ACC112 (cell line): Measurements from ENCODE around the gene MAP2K4.
"Not testable (repeated sequence)": the region's sequence is repeated elsewhere in the genome, so short reads cannot be mapped to it uniquely, and the experiment has no call there.

Experiments used
- H2AFZ ChIP-seq: fragments of 200-600 bp; sonication (generic); one replicate; pipeline ENCODE4 v1.6.0; 2017; ENCODE audit warnings: antibody characterized with exemption, low read length; ENCODE audit not compliant: unreplicated experiment
- H3K27ac ChIP-seq: fragments of 200-600 bp; sonication (generic); 2 replicates; pipeline ENCODE4 v1.5.1; 2014; ENCODE audit warnings: low read depth, mild to moderate bottlenecking, antibody characterized with exemption, low read length, moderate library complexity
- H3K27me3 ChIP-seq: fragments of 200-600 bp; sonication (generic); 2 replicates; pipeline ENCODE4 v1.6.1; 2014; ENCODE audit warnings: mild to moderate bottlenecking, antibody characterized with exemption, low read length, moderate library complexity, mixed read lengths; ENCODE audit not compliant: insufficient read depth
- H3K36me3 ChIP-seq: fragments of 200-600 bp; sonication (generic); 2 replicates; pipeline ENCODE4 v1.6.1; 2016; ENCODE audit warnings: mild to moderate bottlenecking, antibody characterized with exemption, low read length, moderate library complexity, mixed read lengths; ENCODE audit not compliant: insufficient read depth
- H3K4me1 ChIP-seq: fragments of 200-600 bp; sonication (generic); one replicate; pipeline ENCODE4 v1.6.1; 2016; ENCODE audit warnings: low read length, mixed read lengths; ENCODE audit not compliant: insufficient read depth, unreplicated experiment, control insufficient read depth
- H3K4me3 ChIP-seq: fragments of 200-600 bp; sonication (generic); 2 replicates; pipeline ENCODE4 v1.5.1; 2014; ENCODE audit warnings: mild to moderate bottlenecking, low read depth, low read length
- H3K79me2 ChIP-seq: fragments of 200-600 bp; sonication (generic); one replicate; pipeline ENCODE4 v1.6.0; 2016; ENCODE audit warnings: low read length; ENCODE audit not compliant: control insufficient read depth, unreplicated experiment, insufficient read depth

Gene MAP2K4

DNA sequence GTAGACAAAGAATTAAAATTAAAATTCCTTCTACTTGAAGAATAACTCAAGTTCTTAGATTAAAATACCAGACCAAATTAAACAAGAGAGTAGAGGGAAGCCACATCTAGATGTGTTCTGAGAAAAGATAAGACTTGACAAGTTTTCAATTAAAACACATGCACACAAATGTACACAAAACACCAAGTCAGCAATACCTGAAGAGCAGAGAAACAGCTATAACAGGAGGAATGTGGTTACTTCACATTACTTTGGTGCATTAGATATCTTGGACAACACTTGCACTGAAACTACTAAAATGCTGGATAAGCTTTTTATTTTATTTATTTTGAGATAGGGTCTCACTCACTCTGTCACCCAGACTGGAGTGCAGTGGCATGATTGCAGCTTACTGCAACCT lies 113.9 kb downstream of the MAP2K4 start:
- H3K4me3 ChIP-seq, result no peak overlapping the region
- H3K79me2 ChIP-seq, result no peaks in the 10 kb centered on the region
- H2AFZ ChIP-seq, result no peak overlapping the region
- peaks cover 32% of the 10 kb centered on the region for H3K36me3 ChIP-seq
- H3K27ac ChIP-seq, result no peak overlapping the region
- H3K4me1 ChIP-seq, result no peaks in the 10 kb centered on the region
- no peaks in the 10 kb centered on the region for H3K27me3 ChIP-seq

DNA sequence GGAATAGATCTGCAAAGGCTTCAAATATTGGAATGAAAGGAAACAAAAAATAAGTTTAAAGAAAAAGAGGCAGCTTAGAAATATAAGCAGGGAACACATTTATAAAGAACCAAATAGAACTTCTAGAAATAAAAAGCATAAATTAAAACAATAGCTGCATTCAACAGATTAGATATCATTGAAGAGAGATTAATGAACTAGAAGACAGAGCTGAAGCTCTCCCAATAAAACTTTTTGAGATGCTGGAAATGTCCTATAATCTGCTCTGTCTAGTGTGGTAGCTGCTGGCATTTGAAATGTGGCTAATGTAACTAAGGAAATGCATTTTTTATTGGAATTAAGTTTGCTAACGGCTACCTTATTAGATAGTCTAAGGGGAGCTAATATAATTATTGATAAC lies 115.6 kb downstream of the MAP2K4 start:
- Histone ChIP-seq H3K36me3 (peaks cover 41% of the 10 kb centered on the region), H2AFZ (no peak overlapping the region), H3K4me1 (no peaks in the 10 kb centered on the region), H3K27ac (no peak overlapping the region), H3K27me3 (no peaks in the 10 kb centered on the region), H3K79me2 (no peaks in the 10 kb centered on the region), H3K4me3 (no peak overlapping the region)

- Histone ChIP-seq H3K27me3 (no peaks in the 10 kb centered on the region), H3K79me2 (no peaks in the 10 kb centered on the region), H3K36me3 (peaks cover 42% of the 10 kb centered on the region), H3K4me3 (no peak overlapping the region), H2AFZ (no peak overlapping the region), H3K27ac (no peak overlapping the region), H3K4me1 (no peaks in the 10 kb centered on the region)
These were observed 116.0 kb downstream of the MAP2K4 start for GRCh38 chr17:12136646-12137045.

DNA sequence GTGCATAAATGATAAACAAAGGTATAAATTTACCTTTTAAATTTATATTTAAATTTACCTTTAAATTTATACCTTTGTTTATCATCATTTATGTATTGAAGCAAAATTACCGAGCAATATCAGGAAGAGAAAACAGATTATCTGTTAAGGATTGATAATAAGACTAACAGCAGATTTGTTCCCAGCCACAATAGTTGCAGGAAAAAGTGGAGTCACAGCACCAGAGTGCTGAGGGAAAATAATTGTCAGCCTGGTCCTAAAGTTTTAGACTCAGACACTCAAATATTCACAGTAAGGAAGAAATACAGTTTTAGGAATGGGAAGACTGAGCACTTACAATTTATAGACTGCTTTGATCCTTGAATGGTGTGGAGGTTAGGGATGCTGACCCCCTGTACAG lies 117.2 kb downstream of the MAP2K4 start:
- Histone ChIP-seq H3K27ac (no peak overlapping the region), H3K4me3 (no peak overlapping the region), H3K36me3 (peaks cover 36% of the 10 kb centered on the region), H3K4me1 (no peaks in the 10 kb centered on the region), H2AFZ (no peak overlapping the region), H3K27me3 (no peaks in the 10 kb centered on the region), H3K79me2 (no peaks in the 10 kb centered on the region)

- Histone ChIP-seq H2AFZ (no peak overlapping the region), H3K4me3 (no peak overlapping the region), H3K27me3 (no peaks in the 10 kb centered on the region), H3K79me2 (no peaks in the 10 kb centered on the region), H3K36me3 (peaks cover 37% of the 10 kb centered on the region), H3K27ac (no peak overlapping the region), H3K4me1 (no peaks in the 10 kb centered on the region)
These were observed 120.0 kb downstream of the MAP2K4 start for GRCh38 chr17:12140685-12141084.

DNA sequence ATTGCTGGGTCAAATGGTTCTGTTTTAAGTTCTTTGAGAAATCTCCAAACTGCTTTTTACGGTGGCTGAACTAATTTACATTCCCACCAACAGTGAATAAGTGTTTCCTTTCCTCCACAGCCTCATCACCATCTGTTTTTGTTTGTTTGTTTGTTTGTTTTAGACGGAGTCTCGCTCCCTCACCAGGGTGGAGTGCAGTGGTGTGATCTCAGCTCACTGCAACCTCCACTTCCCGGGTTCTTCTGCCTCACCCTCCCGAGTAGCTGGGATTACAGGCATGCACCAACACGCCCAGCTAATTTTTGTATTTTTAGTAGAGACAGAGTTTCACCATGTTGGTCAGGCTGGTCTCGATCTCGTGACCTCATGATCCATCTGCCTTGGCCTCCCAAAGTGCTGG lies 141.5 kb downstream of the MAP2K4 start:
- not testable (repeated sequence) for H2AFZ ChIP-seq, H3K27ac ChIP-seq, H3K4me1 ChIP-seq, H3K79me2 ChIP-seq, H3K4me3 ChIP-seq, H3K27me3 ChIP-seq, H3K36me3 ChIP-seq

DNA sequence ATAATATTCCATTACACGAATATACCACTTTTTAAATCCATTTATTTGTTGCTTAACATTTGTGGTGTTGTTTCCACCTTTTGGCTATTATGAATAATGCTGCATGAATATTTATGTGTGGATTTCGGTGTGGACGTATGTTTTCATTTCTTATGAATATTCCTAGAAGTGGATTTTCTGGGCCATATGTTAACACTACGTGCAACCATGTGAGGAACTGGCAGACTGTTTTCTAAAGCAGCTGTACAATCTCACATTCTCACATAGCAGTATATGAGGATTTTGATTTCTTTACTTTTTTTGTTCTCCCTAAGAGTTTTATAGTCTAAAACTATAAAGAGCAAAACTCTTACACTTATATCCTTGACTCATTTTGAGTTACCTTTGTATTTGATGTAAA lies 143.4 kb downstream of the MAP2K4 start:
- no peaks in the 10 kb centered on the region for H3K4me1 ChIP-seq
- no peaks in the 10 kb centered on the region for H3K79me2 ChIP-seq
- H3K36me3 ChIP-seq, result no peaks in the 10 kb centered on the region
- no peaks in the 10 kb centered on the region for H3K27me3 ChIP-seq
- no peak overlapping the region for H3K4me3 ChIP-seq
- H2AFZ ChIP-seq, result no peak overlapping the region
- H3K27ac ChIP-seq, result no peak overlapping the region

DNA sequence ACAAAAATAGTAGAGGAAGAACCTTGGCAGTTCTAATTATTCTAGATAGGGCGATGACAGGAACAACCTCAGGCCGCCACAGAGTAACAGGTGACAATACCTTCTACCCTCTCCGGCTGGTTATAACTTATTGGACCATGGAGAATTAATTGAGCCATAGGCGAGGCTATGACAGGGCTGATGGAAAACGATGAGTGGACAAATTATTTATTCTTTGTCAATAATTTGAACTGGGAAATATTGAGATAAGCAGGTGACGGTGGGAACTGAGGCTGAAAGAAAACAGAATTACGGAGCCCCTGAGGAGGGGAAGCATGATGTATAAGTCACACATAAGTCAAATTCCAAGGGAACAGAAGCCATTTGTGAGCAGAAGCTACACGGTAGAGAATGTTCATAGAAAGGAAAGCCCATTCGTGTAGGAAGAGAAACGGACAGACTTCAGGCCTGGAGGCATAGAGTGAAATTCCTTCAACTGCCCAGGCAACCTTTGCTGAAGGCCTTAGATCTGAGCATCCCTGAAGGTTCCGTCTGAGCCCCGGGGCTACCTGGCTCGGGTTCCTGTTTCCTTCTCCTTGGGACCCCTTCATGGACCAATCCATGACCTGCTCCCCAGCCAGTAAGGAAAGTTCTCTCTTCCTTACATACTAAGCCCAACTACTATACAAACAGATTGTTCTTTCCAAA lies 158.1 kb downstream of the MAP2K4 start:
- no peak overlapping the region for H3K27ac ChIP-seq
- no peaks in the 10 kb centered on the region for H3K36me3 ChIP-seq
- H3K27me3 ChIP-seq, result no peaks in the 10 kb centered on the region
- H3K4me1 ChIP-seq, result no peaks in the 10 kb centered on the region
- no peak overlapping the region for H3K4me3 ChIP-seq
- H3K79me2 ChIP-seq, result no peaks in the 10 kb centered on the region
- H2AFZ ChIP-seq, result no peak overlapping the region

DNA sequence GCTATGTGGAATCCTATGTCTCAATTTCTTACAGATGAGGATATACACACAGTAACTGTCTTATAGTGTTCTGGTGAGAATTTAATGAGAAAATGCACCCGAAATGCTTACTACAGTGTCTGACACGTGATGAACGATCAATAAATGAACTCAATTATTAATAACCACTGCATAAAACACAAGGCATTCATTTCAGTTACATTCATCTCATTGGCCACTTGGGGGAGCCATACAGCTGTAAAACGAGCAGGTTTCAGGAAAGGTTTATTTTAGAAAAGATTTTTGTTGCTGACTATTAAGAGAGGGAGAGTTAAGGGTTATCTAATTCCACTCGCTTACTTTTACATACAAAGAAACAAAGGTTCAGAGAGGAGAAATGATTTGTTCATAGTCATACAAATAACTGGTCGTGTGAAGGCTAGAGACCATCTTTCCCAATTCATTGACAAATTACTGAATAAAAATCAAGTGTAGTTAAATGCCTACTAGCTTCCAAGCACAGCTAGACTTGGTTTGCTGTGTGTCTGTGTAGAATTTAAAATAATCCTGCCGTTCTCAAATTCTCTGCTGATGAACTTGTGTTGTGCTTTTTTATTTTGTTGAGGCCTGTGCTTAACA lies 160.1 kb downstream of the MAP2K4 start:
- no peak overlapping the region for H2AFZ ChIP-seq
- no peak overlapping the region for H3K27ac ChIP-seq
- no peak overlapping the region for H3K4me3 ChIP-seq
- H3K27me3 ChIP-seq, result no peaks in the 10 kb centered on the region
- no peaks in the 10 kb centered on the region for H3K79me2 ChIP-seq
- no peaks in the 10 kb centered on the region for H3K4me1 ChIP-seq
- H3K36me3 ChIP-seq, result no peaks in the 10 kb centered on the region

DNA sequence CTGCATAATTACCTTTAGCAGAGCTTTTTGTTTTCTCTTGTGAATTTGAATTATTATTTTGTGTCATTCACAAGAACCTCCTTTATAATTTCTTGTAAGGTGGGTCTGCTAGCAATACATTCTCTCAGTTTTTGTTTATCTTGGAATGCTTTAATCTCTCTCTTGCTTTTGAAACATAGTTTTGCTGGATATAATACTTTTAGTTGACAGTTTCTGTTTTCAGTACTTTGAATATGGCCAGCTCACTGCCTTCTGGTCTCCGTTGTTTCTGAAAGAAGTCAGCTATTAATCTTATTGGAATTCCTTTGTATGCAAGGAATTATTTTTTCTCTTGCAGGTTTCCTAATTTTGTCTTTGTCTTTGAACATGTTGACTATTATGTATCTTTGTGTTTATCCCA lies 167.0 kb downstream of the MAP2K4 start:
- Histone ChIP-seq H3K36me3 (no peaks in the 10 kb centered on the region), H2AFZ (no peak overlapping the region), H3K4me1 (no peaks in the 10 kb centered on the region), H3K79me2 (no peaks in the 10 kb centered on the region), H3K4me3 (no peak overlapping the region), H3K27me3 (no peaks in the 10 kb centered on the region), H3K27ac (no peak overlapping the region)

- Histone ChIP-seq H2AFZ (no peak overlapping the region), H3K79me2 (no peaks in the 10 kb centered on the region), H3K4me1 (no peaks in the 10 kb centered on the region), H3K27me3 (no peaks in the 10 kb centered on the region), H3K27ac (no peak overlapping the region), H3K36me3 (no peaks in the 10 kb centered on the region), H3K4me3 (no peak overlapping the region)
These were observed 172.6 kb downstream of the MAP2K4 start for GRCh38 chr17:12193144-12193735.
